Measurements from ENCODE around the gene PAFAH1B1.
"Not testable (repeated sequence)": the region's sequence is repeated elsewhere in the genome, so short reads cannot be mapped to it uniquely, and the experiment has no call there.

The PAFAH1B1 gene

DNA sequence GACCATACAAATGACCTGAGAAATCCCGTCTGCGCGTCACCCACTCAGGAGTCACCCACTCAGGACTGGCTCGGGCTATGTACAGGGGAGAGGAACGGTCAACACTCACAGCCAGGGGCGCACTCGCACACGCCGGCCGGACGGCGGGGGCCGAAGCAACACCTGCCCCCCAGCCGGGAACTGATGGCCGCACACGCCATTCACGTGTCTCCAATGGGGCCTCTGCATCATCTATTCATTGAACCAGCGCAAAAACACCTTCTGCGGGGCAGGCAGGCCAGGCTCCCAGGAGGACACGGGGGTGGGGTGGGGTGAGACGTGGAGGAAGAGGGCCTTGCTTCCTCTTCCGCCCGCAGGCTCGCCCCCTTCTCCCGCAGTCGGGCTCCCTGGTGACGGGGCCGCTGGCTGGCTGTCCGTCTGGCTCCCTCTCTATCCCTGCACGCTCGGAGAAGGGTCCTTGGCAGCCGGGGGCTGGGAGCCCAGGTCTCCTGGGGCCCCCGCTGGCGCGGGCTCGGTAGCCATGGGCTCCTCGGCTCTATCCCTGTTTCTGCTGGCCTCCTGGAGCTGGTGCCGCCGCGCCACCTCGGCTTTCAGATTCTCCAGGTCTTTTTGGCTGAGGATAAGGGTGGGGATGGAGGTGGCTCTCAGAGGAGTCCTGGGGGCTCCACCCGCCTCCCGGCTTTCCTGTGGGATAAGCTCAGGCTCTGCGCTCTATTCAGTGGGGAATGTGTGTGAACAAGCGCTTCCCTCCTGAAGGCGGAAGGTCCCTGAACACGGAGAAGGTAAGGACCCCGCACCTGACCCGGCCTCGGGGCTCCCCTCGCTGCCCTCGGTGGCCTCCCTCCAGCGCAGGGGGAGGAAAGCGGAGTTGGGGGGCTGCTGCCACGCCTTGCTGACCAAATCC lies 97.0 kb downstream of the PAFAH1B1 start:
- DNase-seq: no peak

DNA sequence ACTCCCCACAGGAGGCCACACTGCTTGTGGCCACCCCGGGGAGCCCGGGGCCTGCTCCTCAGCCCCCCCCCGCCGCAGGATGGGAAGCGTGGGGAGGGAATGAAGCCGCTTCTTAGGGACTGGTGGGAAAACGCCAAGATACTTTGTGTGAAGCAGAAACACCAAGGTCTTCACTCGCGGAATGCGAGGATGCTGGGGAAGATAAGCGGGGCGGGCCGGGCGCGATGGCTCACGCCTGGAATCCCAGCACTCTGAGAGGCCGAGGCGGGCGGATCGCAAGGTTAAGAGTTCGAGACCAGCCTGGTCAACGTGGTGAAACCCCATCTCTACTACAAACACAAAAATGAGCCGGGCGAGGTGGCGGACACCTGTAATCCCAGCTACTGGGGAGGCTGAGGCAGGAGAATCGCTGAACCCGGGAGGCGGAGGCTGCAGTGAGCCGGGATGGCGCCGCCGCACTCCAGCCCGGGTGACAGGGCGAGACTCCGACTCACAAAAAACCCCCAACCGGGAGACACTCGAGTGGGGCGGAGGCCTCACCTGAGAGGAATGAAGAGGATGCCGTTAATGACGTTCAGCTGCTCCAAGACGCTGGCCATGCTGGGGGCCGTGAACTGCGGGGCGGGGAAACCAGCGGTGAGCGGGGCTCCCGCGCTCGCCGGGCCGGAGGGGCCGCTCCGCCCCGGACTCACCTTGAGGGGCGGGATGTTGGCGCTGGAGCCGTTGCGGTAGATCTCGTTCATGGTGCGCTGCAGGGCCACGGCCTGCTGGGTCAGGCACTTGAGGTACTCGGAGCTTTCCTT lies 97.8 kb downstream of the PAFAH1B1 start:
- DNase-seq: no peak

DNA sequence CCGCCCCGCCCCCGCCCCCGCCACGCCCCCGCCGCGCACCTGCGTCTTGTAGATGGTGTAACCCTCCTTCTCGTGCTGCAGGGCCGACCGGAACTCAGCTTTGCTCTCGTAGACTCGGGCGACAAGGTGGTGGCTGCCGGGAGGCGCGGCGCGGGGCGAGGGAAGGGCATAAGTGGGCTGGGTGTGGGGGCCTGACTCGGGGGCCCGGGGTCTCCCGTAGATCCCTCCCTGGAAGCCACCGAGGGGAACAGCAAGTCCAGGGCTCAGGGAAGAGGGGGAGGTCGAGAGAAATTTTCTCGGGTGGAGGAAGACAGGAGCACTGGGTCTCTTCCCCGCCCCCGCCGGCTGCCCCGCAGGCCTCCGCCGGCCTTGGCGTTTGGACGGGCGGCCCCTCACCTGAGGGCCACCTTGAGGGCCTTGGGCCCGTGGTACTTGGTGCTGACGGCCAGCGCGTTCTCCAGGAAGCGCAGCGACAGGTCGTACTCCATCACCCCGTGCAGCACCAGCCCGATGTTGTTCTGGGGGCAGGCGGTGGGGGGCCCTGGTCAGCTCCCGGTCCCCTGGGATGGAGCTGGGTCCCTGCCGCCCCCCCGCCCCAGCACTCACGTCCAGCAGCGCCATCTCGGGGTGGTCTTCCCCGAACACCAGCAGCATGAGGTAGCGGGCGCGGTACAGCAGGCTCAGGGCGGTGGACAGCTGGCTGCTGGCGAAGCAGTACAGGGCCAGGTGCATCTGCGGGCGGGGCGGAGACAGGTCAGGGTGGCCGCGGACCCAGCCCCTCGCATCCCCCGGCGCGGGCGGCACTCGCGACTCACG lies 98.7 kb downstream of the PAFAH1B1 start:
- no peak for DNase-seq

DNA sequence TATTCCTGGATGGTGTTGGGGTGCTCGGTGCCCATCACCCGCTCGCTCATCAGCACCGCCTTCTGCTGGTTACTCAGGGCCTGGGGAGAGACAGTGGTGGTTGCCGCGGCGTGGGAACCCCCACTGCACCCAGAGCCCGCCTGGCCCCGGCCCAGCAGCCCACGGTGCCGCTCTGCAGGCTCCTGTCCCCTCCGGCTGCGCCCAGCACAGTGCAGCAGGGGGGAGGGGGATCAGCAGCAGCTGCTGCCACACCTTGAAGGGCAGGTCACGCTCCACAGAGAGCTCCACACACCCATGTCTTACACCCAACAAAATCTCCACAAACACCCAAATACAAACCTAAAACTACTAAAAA lies 99.3 kb downstream of the PAFAH1B1 start:
- DNase-seq: no peak

DNA sequence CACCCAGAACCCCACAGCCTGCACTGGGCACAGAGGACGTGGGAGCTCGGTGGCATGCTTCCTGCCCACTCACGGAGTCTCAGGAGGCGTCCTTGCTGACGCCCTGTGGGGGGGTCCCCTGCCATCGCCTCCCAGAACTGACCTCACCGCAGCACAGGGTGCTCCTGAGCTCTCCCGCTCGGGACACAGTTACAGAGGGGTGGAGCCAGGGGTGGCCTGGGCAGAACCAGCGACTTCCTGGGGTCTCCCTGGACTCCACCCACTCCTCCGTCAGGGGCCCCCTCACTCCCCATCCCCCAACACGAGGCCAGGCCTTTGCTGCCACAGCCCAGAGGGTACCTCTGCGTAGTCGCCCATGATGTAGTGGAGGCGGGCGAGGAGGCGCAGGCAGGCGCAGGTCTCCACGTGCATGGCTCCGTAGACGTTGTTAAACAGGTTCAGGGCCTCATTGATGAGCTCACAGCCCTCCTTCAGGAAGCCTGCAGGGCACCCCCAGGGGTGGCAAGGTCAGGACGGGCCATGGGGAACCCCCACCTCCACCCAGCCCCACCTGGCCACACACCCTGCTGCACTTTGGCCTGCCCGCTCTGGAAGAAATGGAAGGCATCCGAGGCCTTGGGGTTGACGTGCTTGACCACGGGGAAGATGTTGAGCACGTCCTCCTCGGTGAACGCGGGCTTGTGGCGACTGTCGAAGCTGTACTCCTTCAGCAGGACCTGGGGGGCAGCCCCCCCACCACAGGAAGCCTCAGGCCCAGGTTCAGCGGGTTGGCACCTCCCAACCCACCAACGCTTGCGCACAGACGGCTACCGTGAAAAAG lies 100.3 kb downstream of the PAFAH1B1 start:
- no peak for DNase-seq

DNA sequence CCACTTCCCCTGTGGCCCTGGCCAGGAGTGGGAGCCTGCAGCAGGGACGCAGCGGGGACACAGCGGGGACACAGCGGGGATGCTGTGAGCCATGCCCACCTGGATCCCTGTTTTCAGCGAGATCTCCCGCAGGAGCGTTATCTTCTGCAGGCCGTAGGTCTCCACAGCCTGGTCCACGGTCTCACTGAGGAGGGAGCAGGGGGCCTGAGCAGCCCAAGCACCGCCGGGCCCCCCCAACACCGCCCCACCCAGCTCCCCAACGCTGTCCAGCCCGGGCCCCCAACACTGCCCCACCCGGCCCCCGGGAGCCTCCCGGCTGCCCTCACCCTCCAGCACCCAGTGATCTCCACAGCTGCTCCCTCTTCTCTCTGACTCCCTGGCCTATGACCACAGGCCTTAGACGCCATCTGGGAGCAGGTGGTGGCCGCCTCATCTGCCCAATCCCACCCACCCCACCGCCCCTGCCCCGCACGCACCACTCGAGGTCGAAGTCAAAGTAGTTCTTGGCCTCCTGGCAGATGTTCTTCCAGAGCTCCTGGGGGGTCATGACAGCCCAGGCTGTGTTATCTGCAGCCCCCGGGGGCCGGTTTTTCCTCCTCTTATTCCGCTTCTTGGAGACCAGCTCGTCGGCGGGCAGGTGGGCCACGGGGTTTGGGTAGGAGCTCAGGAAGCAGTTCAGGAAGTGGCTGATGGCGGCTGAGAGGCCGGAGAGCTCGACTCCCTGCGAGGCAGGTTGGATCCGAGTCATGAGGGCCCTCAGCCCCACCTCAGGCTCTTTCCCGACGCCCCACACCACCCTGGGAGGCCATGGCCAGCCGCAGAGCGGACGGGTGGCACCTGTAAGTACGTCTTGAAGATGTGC lies 101.2 kb downstream of the PAFAH1B1 start:
- DNase-seq: no peak

DNA sequence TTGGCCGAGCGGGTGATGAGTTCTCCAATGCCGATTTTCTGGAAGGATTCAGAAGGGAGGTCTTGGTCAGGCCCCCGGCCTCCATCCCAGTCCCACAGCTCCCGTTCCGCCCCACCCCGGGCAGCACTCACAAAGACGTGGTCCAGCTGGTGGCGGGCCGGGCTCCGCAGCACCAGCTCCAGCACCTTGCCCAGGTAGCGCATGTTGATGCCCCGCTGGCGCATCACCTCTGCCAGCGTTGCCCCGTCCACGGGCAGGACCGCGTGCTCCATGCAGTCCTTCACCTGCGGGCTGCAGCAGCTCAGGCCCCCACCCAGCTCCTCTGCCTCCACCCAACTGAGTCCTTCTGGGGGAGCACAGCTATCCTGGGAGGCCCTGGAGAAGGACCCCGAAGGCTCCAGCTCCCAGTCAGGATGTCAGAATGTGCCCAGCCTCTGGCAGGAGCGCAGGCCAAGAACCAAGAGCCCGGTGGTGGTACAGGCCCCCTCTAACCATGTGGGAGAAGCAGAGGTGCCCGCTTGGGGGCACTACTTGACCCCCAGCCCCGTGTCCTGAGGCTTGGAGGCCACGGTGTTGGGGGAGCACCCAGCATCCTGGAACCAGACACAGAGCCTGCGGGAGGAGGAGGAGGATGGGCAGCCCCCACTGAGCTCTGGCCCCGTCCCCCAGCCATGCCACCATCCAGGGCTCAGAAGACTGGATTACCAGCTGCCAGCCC lies 101.9 kb downstream of the PAFAH1B1 start:
- no peak for DNase-seq

DNA sequence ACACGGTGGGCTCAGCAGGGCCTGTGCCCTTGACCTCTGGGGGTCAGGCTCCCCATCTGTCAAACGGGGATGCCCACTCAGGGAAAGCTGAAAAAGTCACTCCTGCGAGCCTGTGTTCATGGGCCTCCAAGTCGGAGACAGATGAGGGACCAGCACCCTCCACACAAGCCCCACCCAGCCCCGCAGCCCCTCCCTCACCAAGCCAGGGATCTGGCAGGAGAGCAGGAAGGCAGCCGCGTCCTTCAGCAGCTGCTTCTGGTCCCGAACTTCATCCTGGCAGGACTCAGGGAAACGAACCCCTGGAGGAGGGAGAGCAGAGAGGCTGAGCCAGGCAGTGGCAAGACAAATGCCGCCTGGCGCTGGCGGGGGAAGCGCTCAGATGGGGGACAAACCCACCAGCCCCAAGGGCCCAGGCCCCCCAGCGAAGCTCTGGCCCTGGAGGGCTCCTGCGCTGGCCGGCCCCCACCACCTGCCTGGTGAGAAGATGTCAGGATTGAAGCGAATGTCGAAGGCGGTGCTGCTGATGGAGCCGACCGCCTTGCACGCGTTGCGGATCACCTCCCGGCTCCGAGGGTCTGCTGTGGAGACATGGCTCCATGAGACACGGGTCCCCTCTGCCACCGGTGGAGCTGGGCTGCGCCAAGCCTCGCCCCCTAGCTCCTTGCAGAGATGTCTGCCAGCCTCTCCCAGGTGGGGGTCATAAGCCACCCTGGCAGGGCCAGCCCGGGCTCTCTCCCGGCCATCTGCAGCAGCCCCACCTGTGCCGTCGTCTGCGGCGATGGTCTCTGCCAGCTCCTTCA lies 102.7 kb downstream of the PAFAH1B1 start:
- no peak for DNase-seq

DNA sequence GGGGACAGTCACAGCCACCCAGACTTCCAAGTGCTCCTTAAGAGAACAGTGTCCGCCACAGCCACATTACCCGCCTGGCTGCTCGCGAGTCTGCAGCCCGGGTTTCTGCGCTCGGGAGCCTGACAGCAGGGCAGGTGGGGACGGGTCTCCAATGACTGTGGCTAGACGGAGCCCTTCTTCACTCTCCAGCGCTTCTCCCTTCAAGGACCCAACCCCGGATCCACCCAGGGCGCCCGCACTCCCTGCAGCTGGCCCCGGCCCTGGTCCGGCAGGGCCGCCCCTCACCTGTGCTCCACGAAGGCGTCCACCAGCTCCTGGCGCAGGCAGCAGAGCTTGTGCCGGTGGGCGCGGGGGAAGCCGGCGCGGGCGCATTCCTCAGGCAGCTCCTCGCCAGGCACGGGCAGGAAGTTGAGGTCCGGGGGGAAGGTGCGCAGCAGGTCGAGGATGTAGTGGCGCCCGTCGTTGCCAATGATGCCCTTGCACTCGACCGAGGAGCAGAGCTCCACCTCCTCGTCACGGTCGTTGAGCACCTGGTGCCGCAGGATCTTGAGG lies 104.2 kb downstream of the PAFAH1B1 start:
- no peak for DNase-seq

DNA sequence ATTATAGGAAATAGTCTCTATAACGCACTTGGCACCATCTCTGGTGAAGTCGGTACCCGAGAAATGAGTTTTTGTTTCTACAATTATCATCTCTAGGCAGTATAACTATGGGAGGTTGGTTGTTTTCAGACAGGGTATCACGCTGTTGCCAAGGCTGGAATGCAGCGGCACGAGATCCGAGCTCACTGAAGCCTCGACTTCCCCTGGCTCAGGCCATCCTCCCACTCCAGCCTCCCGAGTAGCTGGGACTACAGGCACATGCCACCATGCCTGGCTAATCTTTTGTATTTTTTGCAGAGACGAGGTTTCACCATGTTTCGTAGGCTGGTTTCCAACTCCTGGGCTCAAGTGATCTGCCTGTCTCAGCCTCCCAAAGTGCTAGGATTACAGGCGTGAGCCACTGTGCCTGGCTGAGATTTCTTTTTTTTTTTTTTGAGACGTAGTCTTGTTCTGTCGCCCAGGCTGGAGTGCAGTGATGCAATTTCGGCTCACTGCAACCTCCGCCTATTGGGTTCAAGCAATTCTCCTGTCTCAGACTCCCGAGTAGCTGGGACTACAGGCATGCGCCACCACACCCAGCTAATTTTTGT lies 105.9 kb downstream of the PAFAH1B1 start:
- DNase-seq: not testable (repeated sequence)

DNA sequence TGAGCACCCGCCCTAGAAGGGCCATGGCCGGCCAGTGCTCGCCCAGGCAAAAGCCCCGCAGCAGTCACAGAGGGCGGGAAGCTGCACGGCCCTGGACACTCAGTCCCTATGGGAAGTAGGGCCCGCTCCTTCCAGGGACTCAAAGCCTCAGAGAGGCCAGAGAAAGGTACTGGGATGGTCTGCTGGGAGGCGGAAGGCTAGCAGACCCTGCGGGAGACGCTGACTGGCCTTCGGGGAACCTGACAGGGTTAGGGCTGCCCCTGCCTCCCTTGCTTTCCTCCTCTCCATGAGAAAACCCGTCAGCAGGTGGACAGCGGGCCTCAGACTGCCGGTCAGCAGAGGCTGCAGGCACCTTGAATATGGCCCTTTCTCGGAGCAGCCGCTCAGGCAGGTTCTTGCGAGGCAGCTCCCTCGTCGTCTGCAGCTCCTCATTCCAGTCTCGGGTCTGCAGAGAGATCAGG lies 106.6 kb downstream of the PAFAH1B1 start:
- DNase-seq: no peak

DNA sequence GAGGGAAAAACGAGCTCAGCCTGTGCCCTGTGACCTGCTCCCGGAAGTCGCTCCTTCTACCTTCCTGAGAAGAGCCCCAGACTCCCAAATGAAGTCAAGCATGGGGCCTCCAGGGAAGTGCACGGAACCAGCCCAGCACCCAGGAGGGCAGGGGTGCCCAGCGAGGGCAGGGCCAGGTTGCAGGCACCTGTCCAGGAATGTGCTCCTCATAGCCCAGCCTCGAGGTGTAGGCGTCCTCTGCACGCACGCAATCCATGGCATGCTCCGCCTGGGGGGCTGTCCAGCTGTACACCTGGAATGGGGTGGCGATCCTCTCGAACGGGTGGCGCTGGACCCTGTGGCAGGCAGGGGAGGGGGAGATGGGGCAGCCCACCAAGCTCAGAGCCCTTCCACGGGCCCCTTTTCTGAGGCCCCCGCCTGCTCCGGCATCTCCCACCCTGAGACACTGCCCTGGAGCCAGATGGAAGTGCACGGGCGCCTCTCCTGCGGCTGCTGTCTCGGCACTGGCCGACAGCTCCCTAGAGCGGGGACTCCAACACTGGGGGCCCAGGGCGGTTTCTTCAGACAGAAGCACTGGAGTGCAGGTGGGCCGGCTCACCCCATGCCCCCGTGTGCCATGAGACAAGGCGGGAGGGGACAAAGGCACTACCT lies 107.2 kb downstream of the PAFAH1B1 start:
- no peak for DNase-seq

DNA sequence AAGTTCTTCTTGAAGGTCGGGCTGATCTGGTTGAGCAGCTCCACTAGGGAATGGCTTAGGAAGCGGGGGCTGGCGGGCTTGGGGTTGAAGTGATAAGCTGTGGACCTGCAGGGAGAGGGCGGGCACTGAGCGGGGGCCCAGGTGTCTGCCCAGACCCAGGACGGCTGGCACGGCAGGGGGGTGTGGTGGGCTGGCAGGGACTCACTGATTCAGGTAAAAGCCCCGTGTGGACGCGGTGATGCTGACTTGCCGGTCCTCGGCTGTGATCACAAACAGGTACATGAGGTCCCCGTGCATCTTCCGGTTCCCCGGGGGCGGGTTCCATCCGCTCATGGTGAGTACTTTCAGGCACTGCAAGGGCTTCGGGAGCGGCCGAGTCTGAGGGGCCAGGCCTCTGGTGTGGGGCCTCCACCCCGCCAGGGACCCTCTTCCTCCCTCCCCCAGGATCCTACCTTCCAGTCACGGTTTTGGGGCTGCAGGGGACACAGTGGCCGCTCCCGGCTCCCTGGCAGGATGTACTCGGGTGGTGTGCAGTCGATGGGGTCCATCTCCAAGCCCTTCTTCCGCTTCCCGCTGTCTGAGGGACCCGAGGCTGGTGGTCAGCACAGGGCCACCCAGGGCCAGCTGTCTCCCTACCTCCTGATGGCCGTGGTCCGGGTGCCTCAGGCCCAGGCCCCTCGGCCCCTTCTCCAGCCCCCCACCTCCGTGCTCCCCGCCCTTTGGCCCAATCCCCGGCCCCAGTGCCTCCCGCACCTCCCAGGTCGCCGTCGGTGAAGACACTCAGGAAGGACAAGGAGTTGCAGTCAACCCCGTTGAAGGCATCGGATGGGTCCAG lies 107.9 kb downstream of the PAFAH1B1 start:
- no peak for DNase-seq

DNA sequence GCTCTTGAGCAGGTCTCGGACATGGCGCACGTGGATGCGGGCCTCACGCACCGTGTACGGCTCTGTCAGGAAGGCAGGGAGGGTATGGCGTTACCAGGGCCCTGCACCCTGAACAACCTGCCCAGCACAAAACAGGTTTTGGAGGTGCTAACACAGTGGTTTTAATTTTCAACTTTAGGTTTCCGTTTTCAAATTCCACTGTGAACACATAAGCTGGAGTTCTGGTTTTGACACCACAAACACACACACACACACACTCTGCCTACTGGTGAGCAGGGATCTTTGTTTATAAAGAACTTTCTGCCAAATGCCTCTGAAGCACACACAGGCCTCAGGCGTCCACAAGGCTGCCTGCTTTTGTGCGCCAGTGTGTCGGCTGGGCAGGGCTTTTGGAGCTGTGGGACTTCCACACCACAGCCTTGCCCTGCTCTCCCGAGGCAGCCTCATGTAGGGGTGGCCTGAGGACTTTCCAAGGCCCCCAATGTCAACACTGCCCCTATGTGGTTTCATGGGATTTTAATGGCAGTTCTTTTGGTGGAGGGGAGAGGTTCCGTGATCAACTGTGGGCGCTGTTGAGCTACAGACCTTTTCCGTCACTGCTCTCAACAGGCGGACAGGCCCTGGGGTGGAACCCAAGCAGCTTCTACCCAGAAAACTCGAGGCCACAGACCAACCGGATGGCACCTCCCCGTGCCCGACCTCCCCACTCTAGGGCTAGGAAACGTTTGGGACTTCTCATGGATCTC lies 108.7 kb downstream of the PAFAH1B1 start:
- DNase-seq: no peak

DNA sequence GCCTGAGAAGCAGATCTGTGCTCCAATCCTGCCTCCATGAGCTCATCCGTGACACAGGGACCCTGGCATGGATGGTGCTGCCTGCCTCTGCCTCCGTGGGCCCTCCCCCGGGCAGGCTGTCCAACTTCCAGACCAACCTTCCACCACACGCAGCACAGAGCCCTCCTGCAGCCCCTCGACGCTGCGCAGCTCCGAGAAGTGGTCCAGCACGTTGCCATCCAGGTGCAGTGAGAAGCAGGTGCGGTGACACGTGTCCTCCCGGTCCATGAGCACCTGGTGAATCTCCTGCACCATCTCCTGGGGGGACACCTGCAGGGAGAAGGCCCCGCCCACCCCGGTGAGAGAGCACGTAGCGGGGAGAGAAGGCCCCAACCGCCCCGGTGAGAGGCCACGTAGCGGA lies 109.7 kb downstream of the PAFAH1B1 start:
- DNase-seq: no peak

DNA sequence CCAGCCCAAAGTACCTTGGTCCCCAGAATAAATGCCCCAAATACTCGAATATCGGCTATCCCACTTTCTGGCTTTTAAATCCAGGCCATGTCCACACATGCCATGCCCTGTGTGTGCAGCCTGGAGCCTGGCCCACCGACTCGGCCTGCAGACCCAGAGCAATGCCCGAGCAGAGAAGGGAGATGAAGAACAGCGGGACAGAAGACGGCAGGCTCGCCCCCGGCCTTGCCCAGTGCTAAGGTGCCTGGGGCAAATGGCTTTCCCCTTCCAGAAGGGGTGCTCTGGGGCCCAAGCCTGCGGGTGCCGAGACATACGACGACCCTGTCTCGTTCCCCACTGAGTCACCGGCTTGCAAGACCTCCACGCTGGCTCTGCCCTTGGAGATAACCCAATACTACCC lies 110.2 kb downstream of the PAFAH1B1 start:
- DNase-seq: no peak
